NK-92 treated with Interleukin-12 subunit alpha and Interleukin-12 subunit beta, amount 100 ng/mL, for 24 hours (cell line): Measurements from ENCODE around the gene DEF6.

Source experiments
- DNase-seq: peaks from one replicate; lab custom pipeline; 2025; lab: John Stamatoyannopoulos, UW

Gene DEF6, protein sequence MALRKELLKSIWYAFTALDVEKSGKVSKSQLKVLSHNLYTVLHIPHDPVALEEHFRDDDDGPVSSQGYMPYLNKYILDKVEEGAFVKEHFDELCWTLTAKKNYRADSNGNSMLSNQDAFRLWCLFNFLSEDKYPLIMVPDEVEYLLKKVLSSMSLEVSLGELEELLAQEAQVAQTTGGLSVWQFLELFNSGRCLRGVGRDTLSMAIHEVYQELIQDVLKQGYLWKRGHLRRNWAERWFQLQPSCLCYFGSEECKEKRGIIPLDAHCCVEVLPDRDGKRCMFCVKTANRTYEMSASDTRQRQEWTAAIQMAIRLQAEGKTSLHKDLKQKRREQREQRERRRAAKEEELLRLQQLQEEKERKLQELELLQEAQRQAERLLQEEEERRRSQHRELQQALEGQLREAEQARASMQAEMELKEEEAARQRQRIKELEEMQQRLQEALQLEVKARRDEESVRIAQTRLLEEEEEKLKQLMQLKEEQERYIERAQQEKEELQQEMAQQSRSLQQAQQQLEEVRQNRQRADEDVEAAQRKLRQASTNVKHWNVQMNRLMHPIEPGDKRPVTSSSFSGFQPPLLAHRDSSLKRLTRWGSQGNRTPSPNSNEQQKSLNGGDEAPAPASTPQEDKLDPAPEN

GRCh38 chr6:35297601-35298481 is at the start of gene DEF6:
TSS of gene DEF6 (plus strand) at chr6:35297818. CDS start at chr6:35297857, 39 bp downstream.
- DNase-seq = peak; percentile 82

DNA sequence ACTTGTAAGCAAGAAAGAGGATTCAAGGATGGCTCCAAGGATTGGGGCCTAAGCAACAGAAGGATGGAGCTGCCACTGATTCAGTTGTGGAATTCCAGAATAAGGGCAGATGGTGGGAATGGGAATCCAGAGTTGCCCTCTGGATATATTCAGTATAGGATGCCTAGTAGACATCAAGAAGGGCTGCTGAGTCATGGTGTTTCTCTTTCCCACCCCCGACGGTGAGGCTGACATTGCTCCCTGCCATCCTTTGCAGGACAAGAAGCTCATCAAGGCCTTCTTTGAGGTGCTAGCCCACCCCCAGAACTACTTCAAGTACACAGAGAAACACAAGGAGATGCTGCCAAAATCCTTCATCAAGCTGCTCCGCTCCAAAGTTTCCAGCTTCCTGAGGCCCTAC is 49.3 kb upstream of the DEF6 start:
- no peak for DNase-seq

DNA sequence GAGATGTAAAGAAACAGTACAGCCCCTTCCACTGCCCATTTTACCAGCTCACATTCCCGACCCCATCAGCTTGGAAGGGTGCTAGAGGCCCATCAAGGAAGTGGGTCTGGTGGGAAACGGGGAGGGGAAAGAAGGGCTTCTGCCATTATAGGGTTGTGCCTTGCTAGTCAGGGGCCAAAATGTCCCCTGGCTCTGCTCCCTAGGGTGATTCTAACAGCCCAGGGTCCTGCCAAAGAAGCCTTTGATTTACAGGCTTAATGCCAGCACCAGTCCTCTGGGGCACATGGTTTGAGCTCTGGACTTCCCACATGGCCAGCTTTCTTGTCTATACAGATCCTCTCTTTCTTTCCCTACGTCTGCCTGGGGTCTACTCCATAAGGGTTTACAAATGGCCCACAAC is 48.7 kb upstream of the DEF6 start:
- no peak for DNase-seq

DNA sequence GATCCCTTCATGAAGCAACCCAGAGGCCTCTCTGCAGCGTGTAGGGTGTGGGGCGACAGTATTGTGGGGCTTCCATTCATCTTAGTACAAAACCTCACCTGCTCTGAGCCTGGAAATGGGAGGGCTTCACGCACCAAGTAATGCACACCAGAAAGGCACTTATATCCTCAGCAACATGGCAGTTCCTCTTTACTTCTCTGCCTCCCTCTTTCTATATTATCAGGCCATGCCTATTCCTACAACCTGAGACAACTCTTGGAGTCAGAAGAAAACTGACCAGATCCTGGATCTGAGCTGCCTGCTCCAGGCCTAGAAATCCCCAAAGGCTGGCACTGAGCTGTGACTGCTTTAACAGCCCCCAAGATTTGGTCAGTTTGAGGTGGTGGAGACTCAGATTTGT is 45.7 kb upstream of the DEF6 start:
- DNase-seq = no peak

DNA sequence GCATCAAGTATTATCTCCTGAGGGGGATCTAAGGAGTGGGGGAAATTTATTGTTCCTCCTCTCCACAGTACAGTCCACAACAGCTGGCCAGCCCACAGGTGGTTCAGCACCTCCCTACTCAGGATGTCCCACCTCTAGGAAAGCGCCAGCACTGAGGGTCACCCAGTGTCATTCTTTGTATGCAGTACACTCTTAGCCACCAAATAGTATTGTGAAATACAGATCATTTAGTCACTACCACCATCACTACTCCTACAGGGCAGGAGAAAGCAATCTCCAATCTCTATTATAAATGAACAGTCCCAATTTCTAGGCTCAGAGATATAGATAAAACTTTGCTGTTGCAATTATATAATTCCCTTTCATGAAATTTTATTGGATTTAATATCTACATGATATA is 44.4 kb upstream of the DEF6 start:
- DNase-seq = peak; percentile 18

GRCh38 chr6:35258336-35258735 is 39.3 kb upstream of the DEF6 start:
- no peak for DNase-seq

DNA sequence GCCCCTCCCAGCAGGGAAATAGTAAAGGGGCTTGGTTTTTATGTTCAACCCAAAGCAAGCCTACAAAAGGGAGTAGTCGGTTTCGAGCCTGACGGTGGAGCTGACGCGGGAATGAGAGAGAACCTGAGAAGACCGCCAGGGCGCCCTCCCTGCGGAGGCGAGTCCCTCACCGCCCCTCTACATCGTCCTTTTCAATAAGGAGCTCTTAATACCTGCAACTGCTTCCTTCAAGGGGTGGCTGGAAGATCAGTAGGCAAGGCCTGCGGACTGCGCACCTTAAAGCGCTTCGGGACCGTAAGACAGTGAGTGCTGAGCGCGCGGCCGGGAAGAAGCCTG is 38.8 kb upstream of the DEF6 start:
- no peak for DNase-seq

GRCh38 chr6:35259194-35259947 is 38.2 kb upstream of the DEF6 start, which contains the start of gene ZNF76:
TSS of gene ZNF76 (plus strand) at chr6:35259735. CDS start at chr6:35281152, 21,417 bp downstream.
- DNase-seq = peak; percentile 92

GRCh38 chr6:35259948-35260590 is 37.5 kb upstream of the DEF6 start:
- peak; percentile 85 for DNase-seq

- DNase-seq = no peak
Observed at GRCh38 chr6:35260591-35261570, 36.7 kb upstream of the DEF6 start.

DNA sequence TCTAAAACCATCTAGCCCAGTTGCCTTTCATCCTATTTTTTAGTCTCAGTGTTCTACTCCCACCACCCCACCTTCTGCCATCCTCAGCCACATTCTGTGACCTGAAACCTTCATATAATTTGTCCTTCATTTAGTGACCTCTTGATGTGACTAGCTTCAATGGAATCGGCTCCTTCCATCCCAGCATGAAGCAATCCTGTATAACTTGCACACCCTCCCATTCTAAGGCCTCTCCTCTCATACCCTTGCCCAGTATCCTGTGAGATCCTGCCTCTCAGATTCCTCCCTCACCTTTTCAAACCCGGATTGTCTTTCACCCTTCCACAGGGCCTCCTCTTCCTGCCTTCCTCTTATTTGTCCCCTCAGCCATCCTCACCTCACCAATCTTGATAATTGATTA is 35.0 kb upstream of the DEF6 start:
- no peak for DNase-seq

GRCh38 chr6:35264550-35265274 is 32.9 kb upstream of the DEF6 start:
- no peak for DNase-seq

DNA sequence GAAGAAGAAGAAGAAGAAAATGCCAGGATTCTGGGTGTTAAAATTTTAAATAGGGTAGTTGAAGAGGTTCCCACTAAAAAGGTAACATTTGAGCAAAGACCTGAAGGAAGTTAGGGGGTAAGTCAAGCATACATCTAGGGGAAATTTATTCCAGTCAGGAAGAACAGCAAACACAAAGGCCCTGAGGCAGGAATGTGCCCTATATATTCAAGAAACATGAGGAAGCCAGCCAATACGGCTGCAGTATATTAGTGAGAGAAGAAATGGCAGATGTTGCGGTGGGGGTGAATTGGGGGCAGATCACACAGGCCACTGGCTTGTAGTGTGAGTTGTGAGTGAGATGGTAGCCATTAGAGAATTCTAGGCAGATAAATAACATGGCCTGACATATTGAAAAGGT is 32.1 kb upstream of the DEF6 start:
- DNase-seq = no peak

DNA sequence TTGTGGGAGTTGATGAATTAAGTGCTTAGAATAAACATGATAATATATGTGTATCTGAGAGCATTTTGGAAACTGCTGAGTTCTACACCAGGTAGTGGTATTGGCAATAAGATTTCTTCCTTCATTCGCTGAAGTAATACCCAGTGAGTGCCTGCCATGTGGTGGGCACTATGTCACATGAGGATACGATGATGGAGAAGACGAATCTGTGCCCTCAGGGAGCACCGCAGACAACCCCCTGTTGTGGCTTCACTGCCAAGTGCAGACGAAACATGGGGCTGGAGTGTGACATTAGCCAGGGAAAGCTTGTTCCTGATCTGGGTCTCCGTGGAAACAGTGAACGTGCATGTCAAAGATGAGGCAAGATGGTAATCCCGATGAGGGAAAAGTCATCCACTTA is 30.2 kb upstream of the DEF6 start:
- DNase-seq = no peak

DNA sequence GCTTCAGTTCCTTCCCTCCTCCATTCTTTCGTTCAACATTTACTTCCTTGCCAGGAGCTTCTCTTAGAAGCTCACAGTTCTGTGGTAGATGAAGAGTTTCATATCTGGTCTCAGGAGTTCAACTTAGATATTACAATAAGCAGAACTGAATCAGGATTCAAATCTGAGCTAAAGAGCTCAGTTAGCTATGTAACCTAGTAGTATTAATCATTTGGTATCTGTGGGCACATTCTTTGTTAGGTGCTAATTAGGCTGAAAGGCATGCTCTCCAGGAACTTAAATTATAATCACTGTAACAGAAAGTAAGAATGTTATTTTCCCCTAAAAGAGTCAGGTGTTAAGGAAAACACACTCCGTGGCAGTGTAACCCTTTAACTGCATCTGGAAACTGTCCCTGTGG is 29.7 kb upstream of the DEF6 start:
- DNase-seq = no peak

- no peak for DNase-seq
Observed at GRCh38 chr6:35272005-35272404, 25.6 kb upstream of the DEF6 start.

- DNase-seq = no peak
Observed at GRCh38 chr6:35273822-35274559, 23.6 kb upstream of the DEF6 start.

GRCh38 chr6:35275744-35276260 is 21.8 kb upstream of the DEF6 start:
- DNase-seq = no peak

GRCh38 chr6:35278708-35279107 is 18.9 kb upstream of the DEF6 start:
- no peak for DNase-seq
